DND-41 (cell line): ENCODE measurements around the gene PRKCE.

ENCODE experiments used
- EZH2 ChIP-seq: IDR thresholded peaks from 3 replicates; pipeline ENCODE4 v1.6.1; 2012; ENCODE audit warnings: borderline replicate concordance, low read depth, mild to moderate bottlenecking, moderate library complexity, low read length, inconsistent platforms; ENCODE audit not compliant: severe bottlenecking
- TF ChIP-seq, protein P1 (sequence below): IDR thresholded peaks from 2 replicates; pipeline ENCODE4 v1.5.1; 2012; ENCODE audit warnings: borderline replicate concordance, low read length, moderate library complexity, mild to moderate bottlenecking; ENCODE audit not compliant: poor library complexity, severe bottlenecking; ENCODE audit errors: extremely low read depth

DNA sequence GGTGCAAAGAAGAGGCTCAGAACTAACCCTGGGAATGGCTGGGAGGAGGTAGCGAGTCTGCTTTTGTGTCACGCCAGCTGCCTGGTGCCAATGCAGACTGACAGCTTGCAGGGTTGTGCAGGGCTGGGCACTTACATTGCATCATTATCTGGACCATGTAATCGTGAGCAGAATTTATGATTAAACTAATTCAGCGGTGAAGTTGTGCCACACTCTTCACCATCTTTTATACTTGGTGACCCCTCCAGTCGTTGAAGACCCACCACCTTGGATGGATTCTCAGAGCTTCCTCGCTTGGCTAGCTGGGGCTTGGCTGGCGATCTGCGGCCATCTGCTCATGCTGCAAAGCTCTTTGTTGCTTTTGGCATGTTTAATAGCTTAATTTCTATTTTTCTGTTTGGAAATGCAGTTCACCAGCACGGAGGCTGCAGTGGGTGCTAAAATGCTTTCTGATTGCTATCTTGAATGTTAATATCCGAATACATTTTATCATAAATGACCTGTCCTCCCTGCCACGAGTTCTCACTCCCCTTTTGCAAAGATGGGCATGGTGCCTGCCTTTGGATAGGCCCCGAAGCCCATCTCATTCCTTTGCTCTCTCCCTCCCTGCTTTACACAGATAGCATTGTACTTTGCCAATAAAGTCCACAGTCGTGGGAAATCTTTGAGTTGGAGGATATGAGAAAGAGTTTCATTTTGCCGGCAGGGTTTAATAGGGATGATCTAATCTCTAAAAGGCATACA lies 188.2 kb downstream of the PRKCE start:
- TF ChIP-seq, protein P1, sequence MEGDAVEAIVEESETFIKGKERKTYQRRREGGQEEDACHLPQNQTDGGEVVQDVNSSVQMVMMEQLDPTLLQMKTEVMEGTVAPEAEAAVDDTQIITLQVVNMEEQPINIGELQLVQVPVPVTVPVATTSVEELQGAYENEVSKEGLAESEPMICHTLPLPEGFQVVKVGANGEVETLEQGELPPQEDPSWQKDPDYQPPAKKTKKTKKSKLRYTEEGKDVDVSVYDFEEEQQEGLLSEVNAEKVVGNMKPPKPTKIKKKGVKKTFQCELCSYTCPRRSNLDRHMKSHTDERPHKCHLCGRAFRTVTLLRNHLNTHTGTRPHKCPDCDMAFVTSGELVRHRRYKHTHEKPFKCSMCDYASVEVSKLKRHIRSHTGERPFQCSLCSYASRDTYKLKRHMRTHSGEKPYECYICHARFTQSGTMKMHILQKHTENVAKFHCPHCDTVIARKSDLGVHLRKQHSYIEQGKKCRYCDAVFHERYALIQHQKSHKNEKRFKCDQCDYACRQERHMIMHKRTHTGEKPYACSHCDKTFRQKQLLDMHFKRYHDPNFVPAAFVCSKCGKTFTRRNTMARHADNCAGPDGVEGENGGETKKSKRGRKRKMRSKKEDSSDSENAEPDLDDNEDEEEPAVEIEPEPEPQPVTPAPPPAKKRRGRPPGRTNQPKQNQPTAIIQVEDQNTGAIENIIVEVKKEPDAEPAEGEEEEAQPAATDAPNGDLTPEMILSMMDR = no peak
- no peak for TF ChIP-seq EZH2
